Measurements from ENCODE around the gene CYSRT1.

CYSRT1 gene

DNA sequence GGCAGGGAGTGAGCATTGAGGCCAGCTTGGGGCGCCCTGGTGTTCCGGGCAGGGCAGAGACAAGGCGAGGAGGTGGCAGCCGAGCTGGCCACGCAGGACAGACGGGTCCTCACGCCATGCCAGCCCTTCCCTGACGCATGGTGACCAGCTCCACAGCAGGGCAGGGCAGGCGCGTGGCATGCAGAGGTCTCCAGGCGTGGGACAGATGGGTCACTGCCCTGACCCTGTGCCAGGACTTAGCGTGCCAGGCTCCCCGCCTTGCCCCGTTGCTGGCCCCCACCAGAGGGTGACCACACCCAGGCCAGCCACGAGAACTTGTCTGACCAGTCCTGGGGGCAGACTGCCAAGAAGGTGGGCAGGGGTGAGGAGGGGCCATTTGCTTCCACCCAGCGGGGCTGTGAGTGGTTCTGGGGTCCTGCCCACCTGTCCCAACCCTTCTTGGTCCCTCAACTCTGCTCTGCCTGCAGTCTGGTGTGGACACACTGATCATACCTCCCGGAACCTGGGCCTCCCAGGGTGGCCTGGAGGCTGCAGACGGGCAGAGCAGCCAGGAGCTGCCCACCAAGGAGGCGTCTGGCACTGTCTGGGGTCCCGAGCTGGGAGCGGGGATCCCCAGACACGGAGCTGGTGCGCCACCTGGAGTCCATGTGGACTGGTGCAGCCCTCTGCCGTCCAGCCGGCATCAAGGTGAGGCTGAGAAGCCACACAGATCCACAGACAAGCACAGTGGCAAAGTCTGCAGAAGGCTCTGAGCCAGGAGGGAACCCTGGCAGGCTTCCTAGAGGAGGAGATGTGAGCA is 2.3 kb downstream of the CYSRT1 start, which contains the start of gene RNF224:
TSS of gene RNF224 (plus strand) at position 449 of the 799 bp plus-strand sequence. CDS start 834 bp downstream, outside the sequence.
- DNase-seq, result peak; percentile 69

DNA sequence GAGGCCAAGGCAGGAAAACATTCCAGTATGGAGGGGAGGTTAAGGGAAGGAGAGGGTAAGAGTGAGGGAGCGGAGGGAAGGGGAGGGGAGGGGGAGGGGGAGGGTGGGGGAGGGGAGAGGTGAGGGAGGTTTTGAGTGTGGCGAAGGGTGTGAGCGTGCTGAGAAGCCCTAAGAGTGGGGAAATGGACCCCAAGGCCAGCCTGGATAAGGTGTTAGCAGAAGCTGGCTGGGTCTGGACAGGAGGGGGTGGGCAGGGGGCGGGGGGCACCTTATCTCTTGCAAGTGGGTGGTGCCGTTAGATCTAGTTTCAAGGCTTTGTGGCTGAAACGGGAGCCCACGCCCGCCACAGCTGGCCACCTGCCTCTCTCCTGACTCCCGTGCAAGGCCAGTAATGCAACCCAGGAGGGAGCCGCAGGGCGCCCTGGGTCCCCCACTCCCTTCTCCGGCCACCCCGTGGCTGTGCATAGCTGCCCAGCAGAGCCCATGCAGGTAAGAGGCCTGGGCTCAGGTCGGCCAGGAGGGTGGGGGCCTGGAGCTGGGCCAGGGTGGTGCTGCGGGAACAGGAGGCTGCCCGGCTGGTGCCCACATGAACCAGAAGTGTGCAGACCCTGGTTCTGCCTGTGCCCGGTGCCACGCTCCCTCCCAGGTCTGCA is 3.0 kb downstream of the CYSRT1 start:
- DNase-seq, result no peak

DNA sequence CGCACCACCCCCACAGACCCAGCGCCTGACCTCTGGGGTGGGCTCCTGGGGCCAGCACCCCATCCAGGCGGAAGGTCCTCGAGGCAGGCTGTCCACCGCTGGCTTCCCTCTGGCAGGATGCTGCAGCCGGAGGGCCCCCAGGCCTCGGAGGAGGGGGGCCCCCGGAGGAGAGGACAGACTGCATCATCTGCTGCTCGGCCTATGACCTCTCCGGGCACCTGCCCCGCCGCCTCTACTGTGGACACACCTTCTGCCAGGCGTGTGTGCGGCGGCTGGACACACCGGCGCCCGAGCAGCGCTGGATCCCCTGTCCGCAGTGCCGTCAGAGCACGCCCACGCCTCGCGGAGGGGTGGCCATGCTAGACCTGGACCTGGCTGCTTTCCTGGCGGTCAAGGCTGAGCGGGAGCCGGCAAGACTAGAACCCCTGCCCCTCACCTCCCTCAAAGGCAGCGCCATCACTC is 3.6 kb downstream of the CYSRT1 start:
- no peak for DNase-seq

DNA sequence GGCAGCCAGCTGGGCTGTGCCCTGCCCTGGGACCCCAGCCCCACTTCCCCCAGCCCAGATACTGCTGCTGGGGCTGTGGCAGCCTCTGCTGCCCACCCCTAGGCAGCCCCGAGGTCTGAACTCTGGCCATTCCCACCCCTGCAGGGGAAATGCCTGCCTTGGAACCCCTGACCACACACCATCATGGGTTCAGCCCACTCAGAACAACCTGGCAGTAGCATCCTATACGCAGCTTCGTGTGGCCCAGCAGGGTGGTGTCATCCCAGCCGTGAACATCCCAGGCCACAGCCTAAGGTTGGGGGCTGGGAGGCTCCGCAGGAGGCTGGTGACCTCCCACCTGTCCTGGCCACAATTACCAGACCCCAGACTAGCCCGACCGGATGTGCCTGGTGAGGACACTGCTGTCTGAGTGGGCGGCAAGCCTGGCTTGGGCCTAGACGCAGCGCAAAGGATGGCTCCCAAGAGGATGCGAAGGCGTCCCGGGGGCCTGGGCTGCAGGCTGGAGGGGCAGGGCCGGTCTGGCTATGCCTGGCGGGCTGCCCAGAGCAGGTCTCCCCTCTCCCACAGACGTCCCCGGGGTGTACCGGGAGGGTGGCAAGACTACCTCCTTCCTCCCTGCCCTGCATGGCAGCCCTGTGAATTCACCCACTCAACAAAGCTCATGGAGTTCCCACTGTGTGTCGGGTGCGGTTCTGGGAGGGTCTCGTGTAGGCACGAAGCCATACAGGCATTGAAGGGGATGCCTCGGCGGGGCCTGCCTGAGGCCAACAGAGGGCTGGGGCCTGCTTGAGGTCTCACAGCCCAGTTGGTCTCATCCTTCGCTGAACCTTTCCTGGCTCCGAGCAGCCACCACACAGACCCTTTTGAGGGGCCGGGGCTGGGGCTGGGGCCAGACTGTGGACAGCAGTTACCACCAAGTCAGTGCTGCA is 4.3 kb downstream of the CYSRT1 start:
- no peak for DNase-seq

DNA sequence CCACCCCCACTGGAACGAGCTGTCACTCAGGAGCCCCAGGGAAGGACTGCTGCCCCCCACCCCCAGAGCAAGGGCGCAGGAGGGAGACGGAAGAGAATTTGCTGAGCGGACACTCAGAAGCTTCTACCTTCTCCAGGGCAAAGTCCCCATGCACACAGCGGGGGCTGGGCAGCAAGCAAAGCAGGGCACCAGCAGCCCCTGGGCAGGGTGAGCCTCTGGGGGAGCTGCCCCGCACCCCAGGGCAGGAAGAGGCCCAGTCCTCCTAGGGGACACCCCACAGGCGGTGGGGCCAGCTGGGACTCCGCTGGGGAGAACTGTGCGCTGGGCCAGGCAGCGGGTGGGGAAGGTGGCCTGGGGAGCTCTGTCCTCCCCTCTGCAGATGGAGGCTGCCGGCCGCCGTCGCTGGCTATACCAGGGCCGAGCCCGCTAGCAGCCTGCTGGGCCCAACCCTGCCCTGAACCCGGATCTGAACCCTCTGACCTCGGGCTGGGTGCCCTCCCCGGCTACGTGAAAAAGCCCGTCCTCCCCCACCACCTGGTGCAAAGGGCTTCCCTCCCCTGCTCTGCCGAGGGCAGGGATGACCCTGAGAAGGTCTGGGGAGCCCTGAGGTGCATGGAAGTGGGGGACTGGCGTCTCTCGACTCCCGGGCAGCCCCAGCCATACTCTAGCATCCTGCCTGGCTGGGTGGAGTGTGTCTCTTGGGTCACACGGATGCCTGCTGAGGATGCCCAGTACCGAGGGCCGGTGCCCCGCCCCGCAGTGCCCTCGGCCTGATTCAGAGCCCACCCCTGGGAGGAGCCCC is 5.1 kb downstream of the CYSRT1 start:
- DNase-seq, result no peak

DNA sequence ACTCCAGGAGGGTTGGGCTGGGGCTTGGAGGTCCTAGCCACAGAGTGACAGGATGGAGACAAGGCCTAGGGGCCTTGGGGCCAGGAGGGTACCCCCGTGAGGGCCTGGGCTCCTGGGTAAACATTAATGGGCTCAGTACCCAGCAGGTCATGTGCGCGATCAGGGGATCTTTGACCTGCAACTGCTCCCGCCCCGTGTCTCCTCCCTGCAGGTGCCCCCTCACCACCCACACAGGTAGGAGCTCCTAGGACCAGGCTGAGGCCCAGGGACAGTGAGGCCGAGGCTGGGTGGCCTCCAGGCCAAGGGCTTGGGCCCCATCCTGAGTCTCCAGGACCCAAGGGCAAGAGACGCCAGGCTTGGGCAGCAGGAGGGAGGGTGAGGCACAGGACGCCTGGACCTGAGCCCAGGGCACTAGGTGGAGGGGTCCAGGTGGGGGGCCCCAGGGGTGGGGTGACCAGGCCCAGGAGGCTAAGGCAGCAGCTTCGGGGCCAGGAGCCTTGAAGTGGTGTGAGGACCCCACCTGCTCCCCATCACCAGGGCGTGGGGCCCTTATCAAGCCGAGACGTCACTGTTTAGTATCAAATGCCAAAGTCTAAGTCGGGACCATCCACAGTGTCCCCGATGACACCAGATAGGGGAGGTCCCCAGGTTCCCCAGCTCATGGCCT is 5.9 kb downstream of the CYSRT1 start, which contains the start of gene SLC34A3:
TSS of gene SLC34A3 (plus strand) at position 197 of the 667 bp plus-strand sequence. CDS start 802 bp downstream, outside the sequence.
- no peak for DNase-seq

DNA sequence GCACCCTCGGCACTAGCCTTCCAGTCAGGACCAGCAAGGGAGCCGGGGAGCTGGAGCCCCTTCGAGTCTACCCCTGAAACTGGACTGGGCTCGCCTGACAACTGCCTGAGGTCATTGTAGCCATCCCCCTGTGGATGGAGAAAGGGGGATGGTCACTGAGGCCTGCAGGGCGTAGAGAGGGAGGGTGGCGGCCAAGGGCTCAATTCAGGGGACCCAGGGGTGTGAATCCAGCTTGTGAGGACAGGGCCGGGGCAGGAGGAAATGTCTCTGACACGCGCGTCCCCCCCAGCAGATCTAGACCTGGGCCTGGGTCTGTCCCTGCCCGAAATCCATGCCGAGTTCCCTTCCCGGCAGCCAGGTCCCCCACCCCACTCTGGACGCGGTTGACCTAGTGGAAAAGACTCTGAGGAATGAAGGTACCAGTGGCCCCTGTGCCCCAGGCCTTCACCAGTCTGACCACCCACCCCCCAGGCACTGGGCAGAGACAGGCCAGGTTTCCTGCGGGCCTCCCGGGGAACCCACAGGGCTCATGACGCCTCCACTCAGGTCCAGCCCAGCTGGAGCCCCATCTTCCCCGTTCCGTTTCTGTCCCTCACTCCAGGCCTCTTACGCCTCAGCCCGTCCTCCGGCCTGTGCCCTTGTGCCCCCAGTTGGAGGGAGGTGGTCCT is 6.5 kb downstream of the CYSRT1 start:
- DNase-seq, result no peak

DNA sequence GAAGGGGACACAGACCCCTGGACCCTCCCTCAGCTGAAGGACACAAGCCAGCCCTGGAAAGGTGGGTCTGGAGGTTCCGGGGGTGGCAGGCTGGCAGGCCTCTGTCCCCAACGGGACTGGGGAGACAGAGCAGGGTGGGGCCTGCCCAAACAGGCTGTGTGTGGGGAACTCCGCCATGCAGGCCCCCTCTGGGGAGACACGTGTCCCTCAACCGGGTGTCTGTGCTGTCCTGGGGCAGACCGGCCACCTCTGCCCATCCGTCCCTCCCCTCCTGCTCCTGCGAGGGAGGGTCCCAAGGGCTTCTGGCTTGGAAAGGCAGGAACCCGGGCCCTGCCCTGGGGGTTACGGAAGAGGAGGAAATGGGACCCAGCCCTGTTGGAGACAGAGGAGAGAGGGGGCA is 7.1 kb downstream of the CYSRT1 start:
- DNase-seq, result no peak

DNA sequence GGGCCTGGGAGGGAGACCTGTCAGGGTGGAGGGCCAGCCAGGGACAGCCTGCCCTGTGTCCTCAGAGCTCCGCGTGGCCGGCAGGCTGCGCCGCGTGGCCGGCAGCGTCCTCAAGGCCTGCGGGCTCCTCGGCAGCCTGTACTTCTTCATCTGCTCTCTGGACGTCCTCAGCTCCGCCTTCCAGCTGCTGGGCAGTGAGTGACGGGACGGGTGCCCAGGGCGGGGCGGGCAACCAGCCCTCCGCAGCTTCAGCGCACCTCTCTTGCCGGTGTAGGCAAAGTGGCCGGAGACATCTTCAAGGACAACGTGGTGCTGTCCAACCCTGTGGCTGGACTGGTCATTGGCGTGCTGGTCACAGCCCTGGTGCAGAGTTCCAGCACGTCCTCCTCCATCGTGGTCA is 7.5 kb downstream of the CYSRT1 start:
- DNase-seq, result no peak

DNA sequence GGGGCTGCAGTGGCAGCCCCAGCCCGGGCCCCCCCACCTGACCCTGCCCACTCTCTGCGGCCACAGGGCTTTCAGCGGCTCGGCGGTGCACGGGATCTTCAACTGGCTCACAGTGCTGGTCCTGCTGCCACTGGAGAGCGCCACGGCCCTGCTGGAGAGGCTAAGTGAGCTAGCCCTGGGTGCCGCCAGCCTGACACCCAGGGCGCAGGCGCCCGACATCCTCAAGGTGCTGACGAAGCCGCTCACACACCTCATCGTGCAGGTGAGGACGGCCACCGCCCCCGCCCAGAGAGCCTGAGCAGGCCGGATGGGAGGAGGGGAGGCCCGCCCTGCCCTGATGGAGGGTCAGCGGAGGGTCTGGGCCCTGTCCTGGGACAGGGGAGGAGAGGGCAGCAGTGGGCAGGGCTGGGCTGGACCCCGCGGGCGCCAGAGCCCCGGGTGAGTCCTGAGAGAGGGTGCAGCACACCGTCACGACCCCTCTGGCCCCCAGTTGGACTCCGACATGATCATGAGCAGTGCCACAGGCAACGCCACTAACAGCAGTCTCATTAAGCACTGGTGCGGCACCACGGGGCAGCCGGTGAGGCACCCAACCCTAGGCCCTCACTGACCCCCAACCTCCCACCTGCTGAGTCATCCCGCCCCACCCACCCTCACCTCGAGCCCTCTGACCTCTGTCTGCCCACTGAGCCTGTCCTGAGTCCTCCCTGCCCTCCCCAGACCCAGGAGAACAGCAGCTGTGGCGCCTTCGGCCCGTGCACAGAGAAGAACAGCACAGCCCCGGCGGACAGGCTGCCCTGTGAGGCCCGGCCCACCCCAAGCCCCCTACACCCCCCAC is 8.4 kb downstream of the CYSRT1 start:
- no peak for DNase-seq

DNA sequence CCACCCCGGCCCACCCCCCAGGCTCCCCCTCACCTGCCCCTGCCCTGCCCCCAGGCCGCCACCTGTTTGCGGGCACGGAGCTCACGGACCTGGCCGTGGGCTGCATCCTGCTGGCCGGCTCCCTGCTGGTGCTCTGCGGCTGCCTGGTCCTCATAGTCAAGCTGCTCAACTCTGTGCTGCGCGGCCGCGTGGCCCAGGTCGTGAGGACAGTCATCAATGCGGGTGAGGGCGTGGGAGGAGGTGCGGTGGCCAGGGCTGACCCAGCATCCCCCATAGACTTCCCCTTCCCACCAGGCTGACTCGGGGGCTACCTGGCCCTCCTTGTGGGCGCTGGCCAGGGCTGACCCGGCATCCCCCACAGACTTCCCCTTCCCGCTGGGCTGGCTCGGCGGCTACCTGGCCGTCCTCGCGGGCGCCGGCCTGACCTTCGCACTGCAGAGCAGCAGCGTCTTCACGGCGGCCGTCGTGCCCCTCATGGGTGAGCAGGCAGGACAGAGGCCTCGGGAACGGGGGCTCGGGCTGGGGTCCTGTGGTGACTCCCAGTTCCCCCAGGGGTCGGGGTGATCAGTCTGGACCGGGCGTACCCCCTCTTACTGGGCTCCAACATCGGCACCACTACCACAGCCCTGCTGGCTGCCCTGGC is 9.2 kb downstream of the CYSRT1 start:
- no peak for DNase-seq

DNA sequence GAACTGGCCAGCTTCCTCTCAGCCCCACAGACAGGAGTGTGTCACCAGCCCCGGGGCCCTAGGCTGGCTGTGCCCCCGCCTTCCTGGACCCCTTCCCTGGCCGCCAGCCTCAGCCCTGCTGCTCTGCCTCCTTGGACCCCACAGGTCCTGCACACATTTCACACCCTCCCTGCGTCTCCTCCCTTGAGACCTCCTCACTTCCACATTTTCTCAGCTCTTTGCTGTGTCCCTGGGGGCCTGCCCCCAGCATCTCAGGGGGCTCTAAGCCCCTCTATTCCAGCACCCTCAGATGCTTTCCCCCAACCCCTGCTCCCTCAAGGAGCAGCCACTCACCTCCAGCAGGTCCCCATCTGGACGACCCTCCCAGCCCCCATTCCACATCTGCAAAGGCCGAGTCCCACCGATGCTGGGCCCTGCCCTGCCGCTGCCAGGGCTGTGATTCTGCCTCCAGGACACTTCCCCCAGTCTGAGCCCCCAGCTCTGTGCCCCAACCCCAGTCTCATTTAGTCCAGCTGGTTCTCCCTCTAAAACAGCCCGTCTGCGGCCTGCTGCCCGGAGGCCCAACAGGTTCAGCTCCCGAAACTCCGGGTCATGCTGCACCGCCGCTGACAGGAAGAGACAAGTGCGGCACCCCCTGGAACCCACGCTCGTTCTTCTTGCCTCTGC is 9.9 kb downstream of the CYSRT1 start:
- no peak for DNase-seq

DNA sequence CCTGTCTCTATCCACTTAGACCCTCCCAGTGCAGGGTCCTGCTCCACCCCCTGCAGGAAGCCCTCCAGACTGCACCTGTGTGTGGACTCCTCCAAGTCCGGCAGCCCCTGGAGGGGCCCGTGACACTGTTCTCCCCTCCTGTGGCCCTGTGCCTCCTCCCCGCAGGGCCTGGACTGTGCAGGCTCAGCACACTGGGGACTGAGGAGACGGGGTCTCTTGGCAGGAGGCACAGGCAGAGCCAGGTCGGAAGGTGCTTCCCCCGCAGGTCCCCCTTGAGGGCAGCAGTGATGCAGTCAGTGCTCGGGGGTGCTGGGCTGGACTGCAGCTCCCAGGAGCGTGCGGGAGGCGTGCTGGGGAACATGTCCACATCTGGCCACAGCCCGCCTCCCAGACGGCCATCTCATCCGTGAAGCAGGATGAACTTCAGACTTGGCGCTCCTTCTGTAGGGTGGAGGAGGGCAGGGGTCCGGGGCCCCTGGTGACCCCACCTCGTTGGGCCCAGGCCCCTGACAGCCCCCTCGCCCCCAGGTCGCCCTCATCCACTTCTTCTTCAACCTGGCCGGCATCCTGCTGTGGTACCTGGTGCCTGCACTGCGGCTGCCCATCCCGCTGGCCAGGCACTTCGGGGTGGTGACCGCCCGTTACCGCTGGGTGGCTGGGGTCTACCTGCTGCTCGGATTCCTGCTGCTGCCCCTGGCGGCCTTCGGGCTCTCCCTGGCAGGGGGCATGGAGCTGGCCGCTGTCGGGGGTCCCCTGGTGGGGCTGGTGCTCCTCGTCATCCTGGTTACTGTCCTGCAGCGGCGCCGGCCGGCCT is 10.7 kb downstream of the CYSRT1 start:
- DNase-seq, result no peak

DNA sequence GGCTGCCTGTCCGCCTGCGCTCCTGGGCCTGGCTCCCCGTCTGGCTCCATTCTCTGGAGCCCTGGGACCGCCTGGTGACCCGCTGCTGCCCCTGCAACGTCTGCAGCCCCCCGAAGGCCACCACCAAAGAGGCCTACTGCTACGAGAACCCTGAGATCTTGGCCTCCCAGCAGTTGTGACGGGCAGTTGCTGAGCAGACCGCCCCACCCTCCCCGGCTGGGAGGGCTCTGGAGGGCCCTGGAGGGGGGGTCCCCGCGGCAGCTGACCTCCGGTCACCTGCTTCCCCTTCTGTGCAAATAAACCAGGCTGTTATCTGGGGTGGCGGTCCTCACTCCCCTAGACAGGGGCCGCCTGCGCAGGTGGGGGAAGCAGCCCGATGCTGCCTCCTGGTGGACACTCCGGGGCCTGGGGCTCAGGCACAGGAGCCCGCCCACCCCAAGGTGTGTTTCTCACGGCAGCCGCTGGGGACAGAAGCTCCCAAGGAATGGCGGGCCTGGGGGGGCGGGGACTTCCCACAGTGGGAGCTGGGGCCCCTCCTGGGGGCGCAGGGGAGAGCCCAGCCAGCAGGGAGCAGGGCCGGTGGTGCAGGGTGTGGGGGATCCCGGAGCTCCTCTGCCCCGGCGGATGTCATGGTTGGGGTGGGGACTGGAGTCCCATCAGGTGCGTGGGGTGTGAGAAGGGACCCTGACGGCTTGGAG is 11.4 kb downstream of the CYSRT1 start:
- peak; percentile 81 for DNase-seq

DNA sequence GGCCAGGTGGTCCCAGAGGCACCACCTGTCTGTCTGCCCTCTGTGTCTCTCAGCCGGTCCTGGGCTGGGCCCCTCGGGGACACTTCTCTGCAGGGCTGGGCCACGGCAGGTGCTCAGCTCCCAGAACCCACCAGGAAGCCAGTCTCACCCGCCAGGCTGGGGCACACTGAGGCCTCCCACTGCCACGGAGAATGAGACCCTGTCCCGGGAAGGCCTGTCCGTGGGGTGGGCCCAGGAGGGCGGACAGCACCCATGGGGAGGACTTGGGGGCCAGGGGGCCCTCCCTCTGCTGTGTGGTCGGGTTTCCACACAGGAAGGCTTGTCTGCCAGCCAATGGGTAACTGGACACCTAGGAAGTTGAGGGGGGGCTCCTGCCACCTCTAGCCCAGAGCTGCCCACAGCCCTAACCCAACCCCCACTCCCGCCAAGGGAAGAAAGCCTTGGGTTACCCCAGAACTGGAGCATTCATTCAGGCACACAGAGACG is 12.0 kb downstream of the CYSRT1 start:
- no peak for DNase-seq

DNA sequence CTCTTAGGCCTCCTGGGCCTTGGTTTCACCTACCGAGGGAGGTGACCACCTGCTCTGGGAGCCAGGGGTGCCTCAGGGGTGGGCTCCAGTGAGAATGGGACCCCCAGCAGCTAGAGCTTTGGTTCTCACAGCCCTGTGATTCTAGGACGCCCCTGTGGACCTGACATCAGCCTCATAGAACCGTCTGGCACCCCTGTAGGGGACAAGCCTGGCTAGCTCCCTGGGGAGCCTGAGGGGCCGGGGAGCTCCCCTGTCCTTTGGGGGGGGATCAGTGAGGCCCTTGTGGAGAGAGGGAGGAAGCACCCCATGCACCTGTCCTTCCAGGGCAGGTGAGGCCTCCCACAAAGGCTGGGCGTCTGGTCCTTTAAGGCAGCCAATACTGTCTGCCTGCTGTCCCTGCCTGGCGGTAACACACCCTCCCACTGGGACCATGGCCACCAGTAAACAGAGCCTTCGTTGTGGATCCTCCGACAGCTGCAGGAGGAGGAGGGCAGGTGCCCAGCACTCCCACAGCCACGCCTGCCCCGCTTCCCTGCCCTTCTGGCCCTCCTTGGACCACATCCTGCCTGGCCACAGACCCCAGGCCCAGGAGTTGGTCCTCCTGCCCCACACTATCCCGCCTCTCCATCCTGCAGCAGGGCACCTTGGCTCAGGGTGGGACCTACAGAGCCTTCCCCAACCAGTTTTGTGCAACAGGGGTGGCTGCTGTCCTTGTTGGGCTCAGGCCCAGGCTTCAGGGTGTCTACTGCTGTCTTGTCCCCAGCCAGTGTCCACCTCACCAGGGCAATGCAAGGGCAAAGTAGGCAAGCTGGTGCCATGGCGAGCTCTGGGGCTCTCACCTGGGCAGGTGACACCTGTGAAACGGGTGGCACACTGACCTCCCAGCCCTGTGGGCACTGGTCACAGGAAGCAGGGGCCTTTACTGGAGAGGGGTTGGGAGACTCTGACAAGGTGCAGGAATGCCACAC is 13.1 kb downstream of the CYSRT1 start:
- DNase-seq, result no peak
